ENCODE measurements around the gene NOX5.

- no peak for TF ChIP-seq CTCF (IDR thresholded peaks at IDR 0.05)
- no peak for TF ChIP-seq EZH2 (IDR thresholded peaks at IDR 0.05; ENCODE audit: borderline replicate concordance, insufficient read depth, low read depth, low read length, poor library complexity, severe bottlenecking)
These were observed 23.4 kb upstream of the NOX5 start for GRCh38 chr15:68990992-68991500.
